Activated CD4-positive, alpha-beta memory T cell treated with anti-CD3 and anti-CD28 coated beads, Interleukin-2, amount 10 ng/mL, durations not matched to agents 7 days and 5 days (primary cell): Measurements from ENCODE around the gene DBNDD1. TPM values are rescaled to one million over a fixed set of nuclear protein-coding genes. Genes with fewer than 3 reads are reported as not detected.
"Not testable (repeated sequence)": the region's sequence is repeated elsewhere in the genome, so short reads cannot be mapped to it uniquely, and the experiment has no call there.

ENCODE experiments used
- CTCF ChIA-PET: fragments of 350-600 bp; sonication (Branson Sonifier 250); formaldehyde crosslinking; loops from one replicate; lab custom pipeline; 2021; ENCODE audit warnings: antibody characterized with exemption, inconsistent platforms; lab: Charles Lee
- POLR2A ChIA-PET: fragments of 350-600 bp; sonication (Branson Sonifier 250); formaldehyde crosslinking; loops from one replicate; lab custom pipeline; 2021; ENCODE audit warnings: antibody characterized with exemption; lab: Charles Lee
- DNase-seq: peaks from one replicate; pipeline ENCODE4 v3.0.0-alpha.2; 2020
- H3K27ac Mint-ChIP-seq: one replicate; pipeline ENCODE4 v1.8.0; 2021; ENCODE audit warnings: mild to moderate bottlenecking, mixed read lengths
- H3K27me3 Mint-ChIP-seq: one replicate; pipeline ENCODE4 v1.8.0; 2021; ENCODE audit warnings: mixed read lengths
- H3K36me3 Mint-ChIP-seq: one replicate; pipeline ENCODE4 v1.8.0; 2021; ENCODE audit warnings: low read depth, mixed read lengths
- H3K4me1 Mint-ChIP-seq: one replicate; pipeline ENCODE4 v1.8.0; 2021; ENCODE audit warnings: mixed read lengths
- H3K4me3 Mint-ChIP-seq: one replicate; pipeline ENCODE4 v1.8.0; 2021; ENCODE audit warnings: mild to moderate bottlenecking, mixed read lengths
- H3K9me3 Mint-ChIP-seq: one replicate; pipeline ENCODE4 v1.8.0; 2021; ENCODE audit warnings: mixed read lengths
- total RNA-seq, 2 experiments: library from RNA; stranded (reverse); gene quantifications; one replicate each; pipeline ENCODE4 v1.2.3, GENCODE V29; 2021

The DBNDD1 gene
- total RNA-seq, 2 experiments from 2014 or later = not detected

DNA sequence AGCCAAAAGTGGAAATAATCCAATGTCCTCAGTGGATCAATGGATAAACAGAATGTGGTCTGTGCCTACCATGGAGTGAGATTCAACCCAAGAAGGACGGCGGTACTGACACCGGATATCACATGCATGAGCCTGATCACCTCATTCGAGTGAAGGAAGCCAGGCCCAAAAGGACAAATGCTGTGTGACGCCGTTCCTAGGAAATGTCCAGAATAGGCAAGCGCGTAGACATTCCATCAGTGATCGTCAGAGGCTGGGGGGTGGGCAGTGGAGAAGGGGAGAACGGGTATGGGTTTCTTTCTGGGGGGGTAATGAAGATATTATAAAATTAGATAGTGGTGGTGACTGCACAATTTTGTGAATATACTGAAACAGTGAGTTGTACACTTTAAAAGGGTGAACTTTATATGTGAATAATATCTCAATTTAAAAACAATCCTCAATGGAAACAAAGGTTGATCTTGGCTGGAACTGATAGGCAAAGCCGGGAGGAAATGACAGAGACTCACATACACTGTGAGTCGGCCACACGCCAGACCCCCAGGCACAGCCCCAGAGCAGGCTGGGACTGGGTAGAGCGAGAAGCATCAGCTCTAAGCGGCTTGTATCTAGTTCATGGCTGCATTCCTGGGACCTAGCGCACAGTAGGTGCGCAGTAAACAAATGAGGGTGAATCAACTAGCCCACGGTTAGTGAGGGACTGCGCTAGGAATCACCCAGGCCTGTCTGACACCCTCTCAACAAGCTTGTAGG, 3.5 kb downstream of the DBNDD1 start:
- H3K4me3 Mint-ChIP-seq = no peak overlapping the region
- H3K4me1 Mint-ChIP-seq = peaks cover 7% of the 10 kb centered on the region
- H3K27me3 Mint-ChIP-seq = peaks cover 25% of the 10 kb centered on the region
- CTCF ChIA-PET = no interaction called here
- DNase-seq = no peak
- POLR2A ChIA-PET = no interaction called here
- no peaks in the 10 kb centered on the region for H3K36me3 Mint-ChIP-seq
- no peak overlapping the region for H3K27ac Mint-ChIP-seq
- no peaks in the 10 kb centered on the region for H3K9me3 Mint-ChIP-seq

DNA sequence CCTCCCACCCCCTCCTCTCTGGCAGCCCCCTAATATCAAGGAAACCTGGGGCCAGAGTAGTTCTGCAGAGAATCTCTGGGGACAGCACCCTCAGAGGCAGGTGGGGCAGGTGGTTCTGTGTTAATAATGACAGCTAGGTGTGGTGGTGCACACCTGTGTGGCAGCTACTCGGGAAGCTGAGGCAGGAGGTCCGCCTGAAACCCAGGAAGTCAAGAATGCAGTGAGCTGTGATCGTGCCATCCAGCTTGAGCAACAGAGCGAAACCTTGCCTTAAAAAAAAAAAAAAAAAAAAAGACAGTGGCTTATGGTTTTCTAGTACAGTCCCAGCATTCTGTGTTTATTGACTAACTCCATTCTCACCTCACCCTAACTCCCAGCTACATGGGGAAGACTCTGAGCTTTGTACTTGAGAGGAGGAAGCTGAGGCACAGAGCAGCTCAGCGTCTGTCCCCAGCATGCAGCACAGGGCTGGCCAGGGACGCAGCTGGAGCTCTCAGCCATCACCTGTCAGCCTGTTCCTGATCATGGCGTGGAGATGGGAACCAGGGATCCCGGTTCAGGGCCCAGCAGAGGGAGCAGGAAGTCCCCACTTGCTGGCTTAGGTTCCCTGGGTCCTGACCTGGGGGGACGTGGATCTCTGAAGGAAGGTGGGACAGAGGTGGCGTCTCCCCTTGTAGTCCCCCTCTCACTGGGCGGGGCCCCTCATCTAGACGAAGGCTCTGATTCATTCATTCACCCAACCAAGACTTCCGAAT, 6.1 kb downstream of the DBNDD1 start:
- peaks cover 18% of the 10 kb centered on the region for H3K27me3 Mint-ChIP-seq
- POLR2A ChIA-PET = no interaction called here
- no peaks in the 10 kb centered on the region for H3K9me3 Mint-ChIP-seq
- H3K27ac Mint-ChIP-seq = no peak overlapping the region
- no peak for DNase-seq
- no peaks in the 10 kb centered on the region for H3K36me3 Mint-ChIP-seq
- H3K4me3 Mint-ChIP-seq = no peak overlapping the region
- CTCF ChIA-PET = interaction anchor here (0.7 kb wide), 2 partner anchors 69 to 100 kb away, joined by 3 to 5 read pairs; no protein-coding TSS in a partner anchor
- peaks cover 12% of the 10 kb centered on the region for H3K4me1 Mint-ChIP-seq

DNA sequence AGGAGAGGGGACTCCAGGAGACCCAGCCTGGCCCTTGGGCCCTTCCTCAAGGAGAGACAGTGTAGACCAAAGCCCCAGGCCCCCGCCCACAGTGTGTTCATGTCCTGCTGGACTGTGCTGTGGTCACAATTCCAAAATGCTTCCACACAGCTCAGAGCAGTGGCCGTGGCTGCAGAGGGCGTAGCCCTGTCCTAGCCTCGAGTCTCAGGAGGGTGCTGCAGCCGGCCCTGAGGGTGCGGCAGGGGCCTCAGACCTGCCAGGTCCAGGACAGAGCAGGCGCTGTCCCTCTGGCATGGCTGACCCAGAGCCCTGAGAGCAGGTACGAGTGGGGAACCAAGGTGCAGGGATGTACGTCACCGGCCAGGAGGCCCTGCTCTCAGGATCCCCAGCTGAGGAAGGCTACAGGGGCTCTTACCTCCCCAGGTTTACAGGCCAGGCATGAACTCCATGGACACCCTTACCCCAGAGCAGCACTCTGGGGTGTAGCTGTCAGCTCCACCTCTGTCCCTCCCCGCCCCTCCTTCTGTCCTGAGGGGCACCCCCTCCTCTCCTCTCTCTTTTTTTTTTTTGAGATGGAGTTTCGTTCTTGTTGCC, 7.3 kb downstream of the DBNDD1 start:
- Mint-ChIP-seq H3K4me1 (peaks cover 12% of the 10 kb centered on the region), H3K27me3 (peaks cover 13% of the 10 kb centered on the region), H3K9me3 (no peaks in the 10 kb centered on the region), H3K27ac (no peak overlapping the region), H3K4me3 (no peak overlapping the region), H3K36me3 (no peaks in the 10 kb centered on the region)
- ChIA-PET CTCF (interaction anchor here (1.7 kb wide), 1 partner anchor 9 kb away, joined by 6 read pairs; no protein-coding TSS in a partner anchor), POLR2A (no interaction called here)
- no peak for DNase-seq

DNA sequence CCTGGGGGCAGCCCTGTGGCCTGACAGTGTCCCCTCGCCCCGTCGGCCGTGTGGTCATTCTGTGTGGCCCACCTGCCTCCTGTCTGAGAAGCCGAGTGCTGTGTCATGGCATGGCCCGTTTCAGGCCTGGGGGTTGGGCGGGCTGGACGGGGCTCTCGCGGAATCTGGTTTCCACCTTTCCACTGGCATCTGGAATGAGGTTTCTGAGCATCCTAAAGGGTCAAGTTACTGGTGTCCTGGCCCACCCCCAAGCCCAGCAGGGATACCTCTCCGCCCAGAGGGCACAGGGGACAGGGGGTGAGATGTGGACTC, 7.8 kb downstream of the DBNDD1 start:
- no peak overlapping the region for H3K27ac Mint-ChIP-seq
- H3K9me3 Mint-ChIP-seq = no peaks in the 10 kb centered on the region
- H3K36me3 Mint-ChIP-seq = no peaks in the 10 kb centered on the region
- no peak overlapping the region for H3K4me3 Mint-ChIP-seq
- ChIA-PET POLR2A (no interaction called here), CTCF (interaction anchor here (1.7 kb wide), 1 partner anchor 9 kb away, joined by 6 read pairs; no protein-coding TSS in a partner anchor)
- peaks cover 12% of the 10 kb centered on the region for H3K27me3 Mint-ChIP-seq
- H3K4me1 Mint-ChIP-seq = peaks cover 12% of the 10 kb centered on the region
- no peak for DNase-seq

DNA sequence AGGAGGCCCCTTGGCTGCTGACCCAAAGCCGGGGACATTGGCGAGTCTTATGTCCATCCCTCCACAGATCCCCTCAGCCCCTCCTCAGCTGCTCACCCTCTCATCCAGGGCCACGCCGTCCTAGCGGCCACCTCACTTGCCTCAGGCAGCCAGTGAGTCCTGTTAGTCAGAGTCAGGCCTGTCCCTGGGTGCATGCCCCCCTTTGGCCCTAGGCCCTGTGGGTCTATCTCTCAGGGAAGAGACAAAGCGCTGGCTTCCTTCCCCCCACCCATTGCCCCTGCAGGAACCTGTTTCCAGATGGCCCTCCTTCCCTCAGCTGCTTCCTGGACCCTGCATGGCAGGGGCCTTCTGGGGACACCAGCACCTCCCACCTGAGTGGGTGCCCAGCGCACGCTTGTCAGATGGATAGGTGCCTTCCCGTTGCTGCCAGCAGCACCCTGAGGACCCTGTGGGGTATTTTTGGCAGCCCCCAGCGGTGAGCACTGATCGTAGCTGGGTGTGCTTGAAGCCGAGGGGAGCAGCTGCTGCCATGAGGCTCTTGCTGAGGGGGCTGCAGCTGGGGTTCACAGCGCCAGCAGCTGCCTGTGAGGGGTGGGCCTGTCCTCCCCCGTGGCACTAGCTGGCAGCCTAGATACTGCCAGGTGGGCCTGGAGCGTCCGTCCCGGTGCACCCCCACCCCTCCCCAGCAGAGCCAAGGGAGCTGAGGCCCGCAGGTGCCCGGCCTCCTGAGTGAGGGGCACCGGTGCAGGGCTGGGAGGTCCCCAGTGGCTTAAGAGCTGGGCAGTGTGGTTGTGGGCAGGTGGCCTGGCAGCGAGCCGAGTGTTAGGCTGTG, 8.4 kb downstream of the DBNDD1 start:
- CTCF ChIA-PET = interaction anchor here (1.7 kb wide), 1 partner anchor 10 kb away, joined by 6 read pairs; no protein-coding TSS in a partner anchor

DNA sequence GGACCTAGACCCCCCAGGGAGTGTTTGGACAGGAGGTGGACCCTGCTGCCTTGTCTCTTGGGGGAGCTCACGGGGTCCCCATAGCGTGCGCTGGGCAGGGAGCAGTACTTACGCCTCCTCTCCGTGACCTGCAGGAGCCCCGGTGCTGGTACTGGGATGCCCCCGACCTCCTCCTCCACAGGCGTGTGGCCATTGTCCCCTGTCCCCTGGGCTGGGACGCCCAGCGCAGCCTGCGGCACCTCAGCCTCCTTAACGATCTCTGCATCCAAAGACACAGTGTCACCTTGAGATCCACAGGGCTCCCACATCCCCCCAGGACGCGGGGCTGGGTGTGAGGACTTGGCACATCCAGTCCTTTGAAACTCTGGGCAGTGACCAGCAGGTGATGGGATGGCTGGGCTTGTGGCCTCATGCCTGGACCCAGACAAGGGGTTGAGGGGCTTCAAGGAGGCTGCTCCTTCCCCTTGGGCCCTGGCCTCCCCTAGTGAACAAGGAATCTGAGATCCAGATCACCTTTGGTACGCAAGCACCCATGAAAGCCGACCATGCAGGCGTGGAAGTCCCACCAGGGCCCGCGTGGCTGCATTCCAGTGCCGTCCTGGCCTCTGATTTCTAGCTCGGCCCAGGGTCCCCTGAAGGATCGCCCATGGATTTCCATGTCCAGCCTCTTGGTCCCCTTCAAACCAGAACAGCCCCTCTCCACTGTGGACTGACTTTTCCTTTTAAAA, 9.9 kb downstream of the DBNDD1 start:
- H3K27me3 Mint-ChIP-seq = peaks cover 7% of the 10 kb centered on the region
- H3K36me3 Mint-ChIP-seq = no peaks in the 10 kb centered on the region
- no peak for DNase-seq
- ChIA-PET POLR2A (interaction anchor here (1.0 to 1.4 kb wide), 2 partner anchors 10 to 14 kb away, joined by 4 to 5 read pairs; no protein-coding TSS in a partner anchor), CTCF (no interaction called here)
- H3K9me3 Mint-ChIP-seq = no peaks in the 10 kb centered on the region
- H3K27ac Mint-ChIP-seq = no peak overlapping the region
- peaks cover 12% of the 10 kb centered on the region for H3K4me1 Mint-ChIP-seq
- H3K4me3 Mint-ChIP-seq = no peak overlapping the region

More for the DNA sequence above, 8.4 kb downstream of the DBNDD1 start:
- Mint-ChIP-seq H3K36me3 (no peaks in the 10 kb centered on the region), H3K4me1 (peaks cover 12% of the 10 kb centered on the region), H3K27me3 (peaks cover 12% of the 10 kb centered on the region), H3K9me3 (no peaks in the 10 kb centered on the region), H3K4me3 (no peak overlapping the region), H3K27ac (no peak overlapping the region)
- POLR2A ChIA-PET = no interaction called here
- DNase-seq = no peak

DNA sequence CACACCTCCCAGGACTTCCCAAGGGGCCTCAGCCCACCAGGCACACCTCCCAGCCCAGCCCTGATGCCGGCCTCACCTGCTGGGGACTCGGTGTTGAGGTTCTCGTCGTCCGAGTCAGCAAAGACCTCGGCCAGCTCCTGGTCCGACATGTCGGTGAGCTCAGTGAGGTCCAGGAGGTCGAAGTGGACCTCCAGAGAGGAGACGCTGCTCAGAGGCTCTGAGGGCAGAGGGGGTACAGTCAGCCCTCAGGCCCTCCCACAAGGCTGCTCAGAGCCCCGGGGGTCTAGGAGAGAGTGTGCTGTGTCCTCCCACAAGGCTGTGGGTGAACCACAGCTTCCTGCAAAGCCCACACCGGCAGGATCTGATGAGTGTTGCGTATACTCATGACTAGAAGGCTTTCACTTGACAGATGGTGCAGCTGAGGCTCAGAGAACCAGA, 10.5 kb downstream of the DBNDD1 start:
- Mint-ChIP-seq H3K27me3 (peaks cover 7% of the 10 kb centered on the region), H3K36me3 (no peaks in the 10 kb centered on the region), H3K4me3 (no peak overlapping the region), H3K9me3 (no peaks in the 10 kb centered on the region), H3K27ac (no peak overlapping the region), H3K4me1 (peaks cover 12% of the 10 kb centered on the region)
- DNase-seq = peak; percentile 64
- ChIA-PET CTCF (no interaction called here), POLR2A (interaction anchor here (1.0 to 1.4 kb wide), 2 partner anchors 9 to 15 kb away, joined by 4 to 5 read pairs; no protein-coding TSS in a partner anchor)

DNA sequence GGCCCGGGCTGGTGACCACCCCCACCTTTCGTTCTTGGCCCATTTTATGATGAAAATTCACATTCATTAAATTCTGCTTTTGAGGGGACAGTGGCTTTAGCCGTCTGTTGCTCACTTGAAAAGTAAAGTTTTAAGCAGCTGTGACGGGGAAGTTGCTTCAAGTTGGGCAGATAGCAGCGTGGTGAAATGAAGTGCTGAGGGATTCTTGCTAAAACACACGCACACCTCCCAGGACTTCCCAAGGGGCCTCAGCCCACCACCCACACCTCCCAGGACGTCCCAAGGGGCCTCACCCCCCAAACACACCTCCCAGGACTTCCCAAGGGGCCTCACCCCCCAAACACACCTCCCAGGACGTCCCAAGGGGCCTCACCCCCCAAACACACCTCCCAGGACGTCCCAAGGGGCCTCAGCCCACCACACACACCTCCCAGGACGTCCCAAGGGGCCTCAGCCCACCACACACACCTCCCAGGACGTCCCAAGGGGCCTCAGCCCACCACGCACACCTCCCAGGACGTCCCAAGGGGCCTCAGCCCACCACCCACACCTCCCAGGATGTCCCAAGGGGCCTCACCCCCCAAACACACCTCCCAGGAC, 11.5 kb downstream of the DBNDD1 start:
- H3K36me3 Mint-ChIP-seq, POLR2A ChIA-PET, H3K27me3 Mint-ChIP-seq, H3K27ac Mint-ChIP-seq, CTCF ChIA-PET, H3K9me3 Mint-ChIP-seq, H3K4me3 Mint-ChIP-seq, DNase-seq: not testable (repeated sequence)
- peaks cover 12% of the 10 kb centered on the region for H3K4me1 Mint-ChIP-seq

DNA sequence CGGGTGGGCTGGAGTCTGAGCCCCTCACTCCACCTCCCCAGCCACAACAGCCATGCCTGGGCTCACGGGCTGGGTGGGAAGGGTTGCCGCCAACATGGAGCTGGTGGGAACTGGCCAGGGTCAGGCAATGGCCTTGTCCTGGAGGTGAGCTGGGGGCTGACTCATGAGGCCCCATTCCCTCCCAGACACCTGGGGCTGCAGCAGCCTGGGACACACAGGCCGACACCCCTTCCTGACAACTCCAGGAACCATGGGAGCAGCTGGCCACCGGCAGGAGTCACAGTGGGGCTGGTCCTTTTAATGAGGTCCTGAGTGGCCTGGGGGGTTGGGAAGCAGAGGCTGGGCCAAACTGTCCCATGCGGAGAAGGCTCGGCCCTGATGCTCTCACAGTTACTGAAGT, 12.2 kb downstream of the DBNDD1 start:
- CTCF ChIA-PET = no interaction called here
- H3K36me3 Mint-ChIP-seq = no peaks in the 10 kb centered on the region
- H3K4me1 Mint-ChIP-seq = peaks cover 12% of the 10 kb centered on the region
- peaks cover 3% of the 10 kb centered on the region for H3K27me3 Mint-ChIP-seq
- POLR2A ChIA-PET = no interaction called here
- no peak overlapping the region for H3K27ac Mint-ChIP-seq
- H3K9me3 Mint-ChIP-seq = no peaks in the 10 kb centered on the region
- no peak for DNase-seq
- no peak overlapping the region for H3K4me3 Mint-ChIP-seq

DNA sequence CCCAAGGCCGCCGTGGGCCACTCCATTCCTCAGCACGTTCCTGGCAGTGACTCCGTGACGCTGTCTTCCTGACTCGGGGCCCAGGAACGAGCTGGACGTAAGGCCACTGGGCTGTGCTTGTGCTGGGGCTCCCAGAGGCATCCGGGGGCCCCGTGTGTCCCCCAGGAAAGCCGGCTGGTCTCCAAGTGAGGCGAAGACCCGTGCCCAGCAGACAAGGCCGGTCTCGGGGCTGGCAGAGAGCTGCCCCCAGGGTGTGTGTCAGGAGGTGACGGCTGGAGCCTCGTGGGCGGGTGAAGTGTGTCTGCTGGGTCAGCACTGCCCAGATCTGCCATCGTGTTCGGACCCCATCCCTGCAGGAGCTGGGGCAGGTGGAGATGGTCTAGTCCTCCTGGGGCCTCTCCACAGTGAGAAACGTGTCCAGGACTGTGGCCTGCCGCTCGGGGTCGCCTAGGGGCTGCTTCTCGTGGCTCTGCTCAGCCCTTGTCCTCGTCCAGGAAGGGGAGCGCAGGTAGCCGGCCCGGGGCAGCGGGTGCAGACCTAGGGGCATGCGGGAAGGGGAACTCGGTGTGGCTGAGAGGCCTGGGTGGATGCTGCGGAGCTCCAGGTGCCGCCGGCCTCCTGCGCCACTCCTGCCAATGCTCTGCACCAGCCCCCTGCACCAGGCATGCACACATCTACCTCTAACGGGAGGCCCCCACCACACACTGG, 13.1 kb downstream of the DBNDD1 start:
- H3K9me3 Mint-ChIP-seq = no peaks in the 10 kb centered on the region
- H3K36me3 Mint-ChIP-seq = no peaks in the 10 kb centered on the region
- H3K27ac Mint-ChIP-seq = no peak overlapping the region
- H3K4me1 Mint-ChIP-seq = peaks cover 12% of the 10 kb centered on the region
- POLR2A ChIA-PET = no interaction called here
- DNase-seq = no peak
- H3K4me3 Mint-ChIP-seq = no peak overlapping the region
- CTCF ChIA-PET = no interaction called here
- peaks cover 3% of the 10 kb centered on the region for H3K27me3 Mint-ChIP-seq

DNA sequence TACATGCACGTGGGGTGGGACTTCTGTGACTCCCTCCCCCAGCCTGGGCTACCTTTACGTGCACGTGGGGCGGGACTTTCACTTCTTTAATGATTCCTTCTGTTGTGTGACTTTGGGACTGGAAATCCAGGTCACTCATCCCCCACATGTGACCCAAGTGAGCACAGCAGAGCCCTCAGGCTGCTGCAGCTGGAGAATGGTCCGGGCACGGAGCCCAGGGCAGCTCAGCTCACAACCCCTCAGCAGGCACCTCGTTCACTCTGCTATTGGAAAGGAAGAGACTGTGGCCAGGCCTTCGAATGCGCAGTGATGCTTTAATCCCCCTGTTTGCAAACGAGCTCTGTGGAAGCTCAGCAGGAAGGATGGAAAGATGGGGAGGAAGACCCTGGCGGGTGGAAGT, 14.7 kb downstream of the DBNDD1 start:
- Mint-ChIP-seq H3K4me1 (peaks cover 11% of the 10 kb centered on the region), H3K9me3 (no peaks in the 10 kb centered on the region), H3K27me3 (no peaks in the 10 kb centered on the region), H3K36me3 (no peaks in the 10 kb centered on the region), H3K27ac (no peak overlapping the region), H3K4me3 (no peak overlapping the region)
- CTCF ChIA-PET = no interaction called here
- DNase-seq = no peak
- POLR2A ChIA-PET = interaction anchor here (0.8 kb wide), 1 partner anchor 32 kb away, joined by 3 read pairs; no protein-coding TSS in a partner anchor
